Mesendoderm (in vitro differentiated cells): ENCODE measurements around the gene SLC51A.

Experiments
- DNase-seq: peaks from one replicate; pipeline ENCODE4 v3.0.0; 2013
- H2AK5ac ChIP-seq: 2 replicates; pipeline ENCODE4 v1.6.1; 2013; ENCODE audit warnings: low read length, inconsistent platforms
- H2BK120ac ChIP-seq: 2 replicates; pipeline ENCODE4 v1.6.1; 2013; ENCODE audit warnings: low read depth, mild to moderate bottlenecking, low read length, moderate library complexity, mixed read lengths
- H2BK15ac ChIP-seq: replicated peaks from 2 replicates; pipeline ENCODE4 v1.6.1; 2013; ENCODE audit warnings: low read depth, mild to moderate bottlenecking, moderate library complexity
- H2BK5ac ChIP-seq: 2 replicates; pipeline ENCODE4 v1.6.1; 2013; ENCODE audit warnings: low read length, inconsistent platforms
- H3K18ac ChIP-seq: 2 replicates; pipeline ENCODE4 v1.6.1; 2013; ENCODE audit warnings: mild to moderate bottlenecking, low read length, mixed read lengths
- H3K23ac ChIP-seq: one replicate; pipeline ENCODE4 v1.6.1; 2013; ENCODE audit warnings: low read length
- H3K27ac ChIP-seq: 2 replicates; pipeline ENCODE4 v1.5.1; 2013; ENCODE audit warnings: low read depth, mild to moderate bottlenecking, inconsistent platforms, low read length, moderate library complexity
- H3K27me3 ChIP-seq: 2 replicates; pipeline ENCODE4 v1.6.1; 2013; ENCODE audit warnings: low read length, control low read depth, mild to moderate bottlenecking, inconsistent platforms; ENCODE audit not compliant: insufficient read depth, poor library complexity
- H3K36me3 ChIP-seq: 2 replicates; pipeline ENCODE4 v1.6.1; 2013; ENCODE audit warnings: low read length, inconsistent platforms; ENCODE audit not compliant: control insufficient read depth, insufficient read depth
- H3K4ac ChIP-seq: one replicate; pipeline ENCODE4 v1.6.1; 2013; ENCODE audit warnings: low read depth, mild to moderate bottlenecking, low read length, moderate library complexity
- H3K4me1 ChIP-seq: 2 replicates; pipeline ENCODE4 v1.6.1; 2013; ENCODE audit warnings: low read depth, low read length, inconsistent platforms; ENCODE audit not compliant: control insufficient read depth
- H3K4me2 ChIP-seq: 2 replicates; pipeline ENCODE4 v1.6.1; 2013; ENCODE audit warnings: low read length
- H3K4me3 ChIP-seq: 2 replicates; pipeline ENCODE4 v1.5.1; 2013; ENCODE audit warnings: mild to moderate bottlenecking, low read length
- H3K56ac ChIP-seq: one replicate; pipeline ENCODE4 v1.6.1; 2013; ENCODE audit warnings: low read length
- H3K79me1 ChIP-seq: 2 replicates; pipeline ENCODE4 v1.6.1; 2013; ENCODE audit warnings: low read length, inconsistent platforms
- H3K79me2 ChIP-seq: 2 replicates; pipeline ENCODE4 v1.6.1; 2013; ENCODE audit warnings: mild to moderate bottlenecking, low read length; ENCODE audit not compliant: control insufficient read depth, insufficient read depth
- H3K9ac ChIP-seq: 2 replicates; pipeline ENCODE4 v1.6.1; 2013; ENCODE audit warnings: low read length, inconsistent platforms
- H4K5ac ChIP-seq: one replicate; pipeline ENCODE4 v1.6.1; 2013; ENCODE audit warnings: low read length
- H4K8ac ChIP-seq: one replicate; pipeline ENCODE4 v1.6.1; 2013; ENCODE audit warnings: low read depth, mild to moderate bottlenecking, control low read depth, low read length, moderate library complexity
- WGBS: extraction: QIAGEN DNeasy Blood & Tissue Kit; methylation state at CpG from one replicate; pipeline ENCODE4 v1.1.7; 2013; ENCODE audit warnings: low lambda C conversion rate, missing lambda C conversion rate; ENCODE audit not compliant: insufficient coverage; ENCODE audit errors: extremely low coverage; 5-methylcytosine and 5-hydroxymethylcytosine counted together

The SLC51A gene

GRCh38 chr3:196215493-196216020, 777 bp upstream of the SLC51A start:
- Histone ChIP-seq H3K27ac (no peak overlapping the region), H3K4ac (no peak overlapping the region), H4K5ac (no peak overlapping the region), H3K9ac (no peak overlapping the region), H3K4me3 (no peak overlapping the region), H3K36me3 (no peaks in the 10 kb centered on the region), H3K4me2 (no peak overlapping the region), H2BK120ac (no peak overlapping the region), H3K79me1 (no peaks in the 10 kb centered on the region), H3K27me3 (no peaks in the 10 kb centered on the region), H3K4me1 (no peaks in the 10 kb centered on the region), H3K79me2 (no peaks in the 10 kb centered on the region), H3K18ac (no peak overlapping the region), H2AK5ac (no peak overlapping the region), H4K8ac (no peak overlapping the region), H2BK5ac (no peak overlapping the region), H3K56ac (no peak overlapping the region), H2BK15ac (no peak overlapping the region), H3K23ac (no peak overlapping the region)
- no CpG with 5 or more reads among the region's 10 CpGs for WGBS
- DNase-seq, result no peak

DNA sequence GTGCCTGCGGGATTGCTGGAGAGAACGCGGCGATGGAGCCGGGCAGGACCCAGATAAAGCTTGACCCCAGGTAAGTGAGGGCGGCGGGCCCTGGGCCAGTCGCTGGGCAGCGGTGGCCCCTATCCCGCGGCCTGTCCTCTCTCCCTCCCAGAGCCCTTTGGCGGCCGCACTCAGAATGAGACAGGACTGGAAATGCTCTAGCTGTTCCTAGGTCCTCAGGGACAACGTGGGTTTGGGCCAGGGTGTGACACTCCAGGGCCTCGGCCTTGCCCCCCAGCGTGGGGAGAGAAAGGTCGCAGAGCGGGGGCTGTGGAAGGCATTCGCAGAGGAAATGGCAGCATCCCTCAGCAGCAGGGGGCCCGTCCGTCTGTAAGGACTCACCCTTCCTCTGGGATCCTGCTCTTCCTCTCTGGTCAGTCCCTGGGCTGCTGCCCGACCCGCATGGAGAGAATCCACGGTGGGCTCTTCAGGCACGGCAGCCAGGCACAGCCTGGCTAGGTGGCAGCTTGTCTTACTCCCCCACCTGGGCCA, 412 bp downstream of the SLC51A start:
- Histone ChIP-seq H3K27ac (no peak overlapping the region), H3K4me3 (no peak overlapping the region), H3K9ac (peak overlapping the region; percentile 13), H3K79me2 (no peaks in the 10 kb centered on the region), H3K4ac (no peak overlapping the region), H3K27me3 (no peaks in the 10 kb centered on the region), H3K79me1 (no peaks in the 10 kb centered on the region), H2BK5ac (no peak overlapping the region), H3K23ac (no peak overlapping the region), H4K5ac (no peak overlapping the region), H4K8ac (no peak overlapping the region), H2BK120ac (no peak overlapping the region), H2AK5ac (no peak overlapping the region), H2BK15ac (no peak overlapping the region), H3K18ac (no peak overlapping the region), H3K56ac (no peak overlapping the region), H3K36me3 (no peaks in the 10 kb centered on the region), H3K4me1 (no peaks in the 10 kb centered on the region), H3K4me2 (peak overlapping the region; percentile 25)
- DNase-seq, result no peak
- no CpG with 5 or more reads among the region's 25 CpGs for WGBS

GRCh38 chr3:196217307-196218154, 1.2 kb downstream of the SLC51A start:
- H3K23ac ChIP-seq, result no peak overlapping the region
- H2BK15ac ChIP-seq, result no peak overlapping the region
- H3K4me1 ChIP-seq, result no peaks in the 10 kb centered on the region
- H3K4ac ChIP-seq, result no peak overlapping the region
- H2BK5ac ChIP-seq, result no peak overlapping the region
- H3K27ac ChIP-seq, result no peak overlapping the region
- DNase-seq, result no peak
- H3K18ac ChIP-seq, result no peak overlapping the region
- no peak overlapping the region for H3K4me2 ChIP-seq
- H2AK5ac ChIP-seq, result no peak overlapping the region
- H3K9ac ChIP-seq, result no peak overlapping the region
- H4K8ac ChIP-seq, result no peak overlapping the region
- H4K5ac ChIP-seq, result no peak overlapping the region
- no CpG with 5 or more reads among the region's 12 CpGs for WGBS
- H3K79me2 ChIP-seq, result no peaks in the 10 kb centered on the region
- H3K56ac ChIP-seq, result no peak overlapping the region
- no peak overlapping the region for H2BK120ac ChIP-seq
- H3K27me3 ChIP-seq, result no peaks in the 10 kb centered on the region
- no peaks in the 10 kb centered on the region for H3K79me1 ChIP-seq
- no peak overlapping the region for H3K4me3 ChIP-seq
- no peaks in the 10 kb centered on the region for H3K36me3 ChIP-seq

GRCh38 chr3:196218155-196218712, 1.9 kb downstream of the SLC51A start:
- Histone ChIP-seq H2BK15ac (no peak overlapping the region), H3K27me3 (no peaks in the 10 kb centered on the region), H3K4ac (no peak overlapping the region), H4K8ac (no peak overlapping the region), H2AK5ac (no peak overlapping the region), H3K9ac (no peak overlapping the region), H2BK120ac (no peak overlapping the region), H3K27ac (no peak overlapping the region), H3K36me3 (no peaks in the 10 kb centered on the region), H3K4me2 (no peak overlapping the region), H3K79me1 (no peaks in the 10 kb centered on the region), H3K4me3 (no peak overlapping the region), H3K79me2 (no peaks in the 10 kb centered on the region), H3K4me1 (no peaks in the 10 kb centered on the region), H4K5ac (no peak overlapping the region), H3K18ac (no peak overlapping the region), H2BK5ac (no peak overlapping the region), H3K56ac (no peak overlapping the region), H3K23ac (no peak overlapping the region)
- no peak for DNase-seq
- WGBS, result no CpG with 5 or more reads among the region's 13 CpGs

DNA sequence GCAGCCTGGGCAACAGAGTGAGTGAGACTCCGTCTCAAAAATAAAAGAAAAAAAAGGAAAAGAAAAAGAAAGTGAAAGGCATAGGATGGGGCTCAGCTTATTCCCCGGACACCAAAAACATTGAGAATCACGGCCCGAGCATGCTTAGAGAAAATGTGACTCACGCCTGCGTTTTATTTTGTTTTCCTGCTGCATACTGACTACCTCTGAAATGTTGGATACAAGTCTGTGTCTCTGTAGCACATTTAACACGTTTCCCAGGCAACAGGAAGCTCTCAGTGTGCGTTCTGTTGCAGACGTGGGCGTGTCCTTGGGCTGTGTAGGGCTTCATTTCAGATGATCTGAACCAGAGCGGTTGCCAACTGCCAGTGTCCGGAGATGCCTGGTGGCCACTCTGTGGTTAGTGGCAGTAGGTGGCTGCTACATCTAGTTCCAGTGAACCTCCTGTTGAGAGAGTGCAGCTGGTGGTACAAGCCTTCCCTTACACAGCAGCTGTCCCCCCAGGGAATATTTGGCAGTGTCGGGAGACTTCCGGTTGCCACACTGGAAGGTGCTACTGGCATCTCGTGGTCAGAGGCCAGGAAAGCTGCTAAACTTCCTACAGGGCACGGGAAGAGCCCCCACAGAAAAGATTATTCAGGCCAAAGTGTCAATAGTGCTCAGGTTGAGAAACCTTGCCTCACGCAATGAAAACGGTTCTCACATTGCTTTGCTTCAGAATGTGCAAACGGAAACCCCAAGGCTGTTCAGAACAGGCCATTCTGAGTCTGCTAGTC, 3.0 kb downstream of the SLC51A start:
- Histone ChIP-seq H3K4me2 (no peak overlapping the region), H3K27me3 (no peaks in the 10 kb centered on the region), H3K23ac (no peak overlapping the region), H3K56ac (no peak overlapping the region), H3K4me1 (no peaks in the 10 kb centered on the region), H3K4me3 (no peak overlapping the region), H2BK15ac (no peak overlapping the region), H3K18ac (no peak overlapping the region), H2BK120ac (no peak overlapping the region), H3K4ac (no peak overlapping the region), H4K8ac (no peak overlapping the region), H2BK5ac (no peak overlapping the region), H3K9ac (no peak overlapping the region), H3K79me2 (no peaks in the 10 kb centered on the region), H4K5ac (no peak overlapping the region), H3K79me1 (no peaks in the 10 kb centered on the region), H2AK5ac (no peak overlapping the region), H3K27ac (no peak overlapping the region), H3K36me3 (no peaks in the 10 kb centered on the region)
- peak; percentile 78 for DNase-seq
- no CpG with 5 or more reads among the region's 19 CpGs for WGBS
